GM23338 (cell line): Measurements from ENCODE around the gene DLX4. TPM values are rescaled to one million over a fixed set of nuclear protein-coding genes. Genes with fewer than 3 reads are reported as not detected.

ENCODE experiments used
- ATAC-seq: fragments of 200-7000 bp; cut with Tn5 transposase; 3 replicates; pipeline ENCODE4 v1.9.1; 2020
- DNase-seq: peaks from one replicate; pipeline ENCODE4 v3.0.0-alpha.2; 2015; ENCODE audit warnings: low spot score
- H2AFZ ChIP-seq: fragments of 200-600 bp; sonication (generic); 2 replicates; pipeline ENCODE4 v1.8.0; 2016; ENCODE audit warnings: antibody characterized with exemption, mild to moderate bottlenecking, moderate library complexity
- H3F3A ChIP-seq: fragments of 200-600 bp; sonication (generic); replicated peaks from 2 replicates; pipeline ENCODE4 v1.8.0; 2017; ENCODE audit warnings: antibody characterized with exemption, mixed run types, low read depth
- H3K27ac ChIP-seq: fragments of 200-600 bp; sonication (generic); 2 replicates; pipeline ENCODE4 v1.6.1; 2016; ENCODE audit warnings: low read depth
- H3K27me3 ChIP-seq: fragments of 200-600 bp; sonication (generic); 2 replicates; pipeline ENCODE4 v1.8.0; 2016; ENCODE audit warnings: mild to moderate bottlenecking, mixed run types, moderate library complexity; ENCODE audit not compliant: insufficient read depth
- H3K36me3 ChIP-seq: fragments of 200-600 bp; sonication (generic); 2 replicates; pipeline ENCODE4 v1.8.0; 2016; ENCODE audit warnings: mild to moderate bottlenecking; ENCODE audit not compliant: insufficient read depth
- H3K4me1 ChIP-seq: fragments of 200-600 bp; sonication (generic); 2 replicates; pipeline ENCODE4 v1.8.0; 2016; ENCODE audit warnings: mild to moderate bottlenecking, moderate library complexity; ENCODE audit not compliant: insufficient read depth
- H3K4me2 ChIP-seq: fragments of 200-600 bp; sonication (generic); 2 replicates; pipeline ENCODE4 v1.7.1; 2017; ENCODE audit warnings: mixed run types
- H3K4me3 ChIP-seq: fragments of 200-600 bp; sonication (generic); 2 replicates; pipeline ENCODE4 v1.6.1; 2016; ENCODE audit warnings: mixed run types
- H3K79me2 ChIP-seq: fragments of 200-600 bp; sonication (generic); replicated peaks from 2 replicates; pipeline ENCODE4 v1.8.0; 2017; ENCODE audit warnings: mild to moderate bottlenecking; ENCODE audit not compliant: insufficient read depth
- H3K9me2 ChIP-seq: fragments of 200-600 bp; sonication (generic); 2 replicates; pipeline ENCODE4 v1.8.0; 2017; ENCODE audit not compliant: insufficient read depth
- H4K20me1 ChIP-seq: fragments of 200-600 bp; sonication (generic); replicated peaks from 2 replicates; pipeline ENCODE4 v1.8.0; 2017; ENCODE audit warnings: mild to moderate bottlenecking; ENCODE audit not compliant: insufficient read depth
- H3K27ac Mint-ChIP-seq: 2 replicates; pipeline ENCODE4 v1.8.0; 2020; ENCODE audit warnings: inconsistent platforms, mild to moderate bottlenecking, moderate library complexity, mixed read lengths
- H3K27me3 Mint-ChIP-seq: 3 replicates; pipeline ENCODE4 v1.8.0; 2022; ENCODE audit warnings: low read depth, mild to moderate bottlenecking, moderate library complexity, mixed read lengths, inconsistent platforms; ENCODE audit not compliant: insufficient read depth, poor library complexity
- H3K36me3 Mint-ChIP-seq: 3 replicates; pipeline ENCODE4 v1.8.0; 2021; ENCODE audit warnings: low read depth, mild to moderate bottlenecking, inconsistent platforms, moderate library complexity, mixed read lengths
- H3K4me1 Mint-ChIP-seq: 3 replicates; pipeline ENCODE4 v1.8.0; 2020; ENCODE audit warnings: mild to moderate bottlenecking, inconsistent platforms, mixed read lengths
- H3K4me3 Mint-ChIP-seq: 3 replicates; pipeline ENCODE4 v1.8.0; 2021; ENCODE audit warnings: moderate library complexity, mild to moderate bottlenecking, inconsistent platforms, mixed read lengths
- H3K9me3 Mint-ChIP-seq: 3 replicates; pipeline ENCODE4 v1.8.0; 2020; ENCODE audit warnings: moderate library complexity, mild to moderate bottlenecking, inconsistent platforms, mixed read lengths
- CREB1 ChIP-seq: fragments of 250-450 bp; sonication (Bioruptor Pico); IDR thresholded peaks from 2 replicates; pipeline ENCODE4 v1.5.0; 2020; ENCODE audit warnings: low read depth, mild to moderate bottlenecking, moderate library complexity
- CTCF ChIP-seq, 2 experiments: fragments of 200-600 bp in 1 of 2; sonication (generic) in 1 of 2; conservative IDR thresholded peaks; 2 replicates each; pipeline versions ENCODE4 v1.5.1 to v1.6.1; 2016 to 2017; ENCODE audit warnings: antibody characterized with exemption in 2 of 2, low read depth in 2 of 2, mild to moderate bottlenecking in 2 of 2, moderate library complexity in 1 of 2
- EZH2 ChIP-seq: fragments of 200-600 bp; sonication (generic); IDR thresholded peaks from one replicate; pipeline ENCODE4 v1.8.0; 2017; ENCODE audit warnings: antibody characterized with exemption, mild to moderate bottlenecking, low read depth; ENCODE audit not compliant: unreplicated experiment
- EZH2phosphoT487 ChIP-seq: fragments of 200-600 bp; sonication (generic); IDR thresholded peaks from one replicate; pipeline ENCODE4 v1.8.1; 2018; ENCODE audit warnings: antibody characterized with exemption; ENCODE audit not compliant: unreplicated experiment
- NANOG ChIP-seq: IDR thresholded peaks from 2 replicates; pipeline ENCODE4 v1.6.1; 2016; ENCODE audit warnings: antibody characterized with exemption, borderline replicate concordance
- POLR2AphosphoS5 ChIP-seq: IDR thresholded peaks from 2 replicates; pipeline ENCODE4 v1.6.1; 2016; ENCODE audit warnings: antibody characterized with exemption, low read depth
- STAT1 ChIP-seq: IDR thresholded peaks from one replicate; pipeline ENCODE4 v1.6.1; 2016; ENCODE audit warnings: antibody characterized with exemption; ENCODE audit not compliant: unreplicated experiment
- ZNF114 ChIP-seq: fragments of 250-450 bp; sonication (Bioruptor Pico); IDR thresholded peaks from 2 replicates; pipeline ENCODE4 v1.5.0; 2020; ENCODE audit warnings: mild to moderate bottlenecking, moderate library complexity
- ZNF462 ChIP-seq: fragments of 250-450 bp; sonication (Bioruptor Pico); IDR thresholded peaks from 2 replicates; pipeline ENCODE4 v1.5.0; 2020; ENCODE audit warnings: mild to moderate bottlenecking, moderate library complexity
- polyA plus RNA-seq: library from polyadenylated mRNA; unstranded; fragments of >200 nt; fragmentation: Nextera tagmentation; extraction: Ambion mirVana; gene quantifications from 2 replicates; pipeline ENCODE4 v1.2.1, GENCODE V29; 2016
- total RNA-seq: library from RNA; depleted of rRNA; stranded (reverse); fragments of >200 nt; shearing (Covaris generic); gene quantifications from 2 replicates; pipeline ENCODE4 v1.2.3, GENCODE V29; 2014

The DLX4 gene
- total and polyA plus RNA-seq, 2 experiments from 2014 or later = 0.10 to 0.79 TPM

- TF ChIP-seq ZNF462 (no peak), EZH2phosphoT487 (no peak), EZH2 (no peak), STAT1 (no peak), POLR2AphosphoS5 (no peak)
Observed at GRCh38 chr17:49956780-49957179, 12.2 kb upstream of the DLX4 start (continued).

- no peaks in the 10 kb centered on the region; the same call in 1 of the 2 replicates for H3K4me1 ChIP-seq
- no peak overlapping the region for H3K4me3 ChIP-seq
- Mint-ChIP-seq H3K27me3 (peaks cover 33% of the 10 kb centered on the region), H3K27ac (no peak overlapping the region), H3K9me3 (no peaks in the 10 kb centered on the region), H3K4me3 (no peak overlapping the region), H3K4me1 (peaks cover 14% of the 10 kb centered on the region), H3K36me3 (no peaks in the 10 kb centered on the region)
- no peaks in the 10 kb centered on the region for H3K36me3 ChIP-seq
- H3K79me2 ChIP-seq = no peaks in the 10 kb centered on the region
- H4K20me1 ChIP-seq = peaks cover 4% of the 10 kb centered on the region; the same call in 1 of the 2 replicates
- H3F3A ChIP-seq = no peaks in the 10 kb centered on the region
- DNase-seq (no peak), ATAC-seq (no peak)
- peaks cover 22% of the 10 kb centered on the region for H3K27me3 ChIP-seq
- no peaks in the 10 kb centered on the region for H3K9me2 ChIP-seq
- no peak overlapping the region for H2AFZ ChIP-seq
- no peak for TF ChIP-seq ZNF462
- TF ChIP-seq CTCF (conservative IDR thresholded peaks at IDR 0.05; ENCODE audit: low read depth in 2 of 2) = no peak
- TF ChIP-seq ZNF114 (CRISPR knock-in tag) = no peak
- no peak for TF ChIP-seq CREB1 (CRISPR knock-in tag)
- TF ChIP-seq NANOG = no peak
- no peak overlapping the region for H3K27ac ChIP-seq
- no peak overlapping the region for H3K4me2 ChIP-seq
Observed at GRCh38 chr17:49957350-49957749, 11.6 kb upstream of the DLX4 start.
